ENCODE data around the gene FLNB. TPM values are rescaled to one million over a fixed set of nuclear protein-coding genes. Genes with fewer than 3 reads are reported as not detected.

FLNB gene
- total and polyA plus RNA-seq, 9 of the 15 experiments (the other 6 are each of a cell fraction or from before 2014, with no cell fraction given), result 9.4 to 48.1 (median 25.6) TPM

DNA sequence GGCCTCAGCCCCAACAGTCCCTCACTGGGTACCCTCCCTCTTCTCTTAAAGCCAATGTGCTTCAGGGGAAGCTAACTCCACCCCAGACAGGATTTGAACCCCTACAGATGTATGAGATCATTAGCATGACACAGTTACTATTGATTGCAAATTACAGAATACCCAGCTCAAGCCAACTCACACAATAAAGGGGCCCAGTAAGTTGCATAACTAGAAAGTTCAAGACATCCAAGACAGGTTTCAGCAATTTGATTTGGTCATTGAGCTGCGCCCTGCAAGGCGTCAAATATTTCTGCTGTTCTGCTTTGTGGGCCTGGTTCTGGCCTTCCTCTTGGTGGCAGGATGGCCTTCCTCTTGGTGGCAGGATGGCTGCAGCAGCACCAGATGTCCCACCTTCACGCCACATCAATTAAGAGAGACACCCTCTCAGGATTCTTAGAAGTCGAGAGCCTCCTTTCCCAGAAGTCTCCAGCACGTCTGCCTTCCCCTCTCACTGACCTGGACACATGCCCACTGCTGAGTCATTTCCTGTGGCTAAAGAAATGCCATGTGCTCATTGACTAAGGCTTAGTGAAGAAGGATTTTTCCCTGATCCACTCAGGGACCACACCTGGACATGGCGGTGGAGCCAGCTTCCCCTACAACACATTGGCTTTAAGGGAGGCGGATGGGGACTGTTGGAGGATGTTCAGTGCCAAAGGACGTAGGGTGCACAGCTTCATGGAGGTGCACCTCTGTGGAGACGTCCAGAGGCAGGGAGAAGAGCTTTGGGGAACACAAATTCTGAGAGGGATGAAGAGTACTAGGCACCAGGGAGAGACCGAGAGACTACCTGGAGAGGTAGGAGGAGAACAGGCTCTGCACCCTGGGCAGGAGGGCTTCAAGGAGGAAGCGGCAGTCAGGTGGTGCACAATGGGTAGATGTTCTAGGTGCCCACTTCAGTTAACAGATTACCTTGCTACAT lies 153.5 kb downstream of the FLNB start (continued):
- 0 out of 2 replicates have a peak, but pooled peaks have one; percentile 19 for TF ChIP-seq LCOR (CRISPR knock-in tag; IDR thresholded peaks at IDR 0.05)
- peak; percentile 62; the same call in 1 of the 2 replicates for TF ChIP-seq POLR2AphosphoS2 (IDR thresholded peaks at IDR 0.05; ENCODE audit: low read length)
- TF ChIP-seq SAP30 (IDR thresholded peaks at IDR 0.05; ENCODE audit: borderline replicate concordance, insufficient read depth, low read depth, low read length, poor library complexity, severe bottlenecking), result no peak
- TF ChIP-seq CTBP1 (IDR thresholded peaks at IDR 0.05; ENCODE audit: borderline replicate concordance), result peak; percentile 71; the same call in 1 of the 2 replicates
- TF ChIP-seq ETV1 (tag; conservative IDR thresholded peaks at IDR 0.05; ENCODE audit: low read depth), result peak; percentile 89
- TF ChIP-seq NFE2 (IDR thresholded peaks at IDR 0.05; ENCODE audit: low read depth), result peak; percentile 86
- peak; percentile 93 for TF ChIP-seq JUND (IDR thresholded peaks at IDR 0.05; ENCODE audit: borderline replicate concordance, low read depth, low read length)
- TF ChIP-seq JUND (tag; IDR thresholded peaks at IDR 0.05; ENCODE audit: borderline replicate concordance, low read depth, low read length), result peak; percentile 94; the same call in 2 of the 3 replicates
- TF ChIP-seq SREBF1 (IDR thresholded peaks at IDR 0.05; ENCODE audit: borderline replicate concordance, low read depth, low read length), result no peak
- TF ChIP-seq, protein P1, sequence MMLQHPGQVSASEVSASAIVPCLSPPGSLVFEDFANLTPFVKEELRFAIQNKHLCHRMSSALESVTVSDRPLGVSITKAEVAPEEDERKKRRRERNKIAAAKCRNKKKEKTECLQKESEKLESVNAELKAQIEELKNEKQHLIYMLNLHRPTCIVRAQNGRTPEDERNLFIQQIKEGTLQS (IDR thresholded peaks at IDR 0.05), result peak; percentile 84
- TF ChIP-seq, protein P1 (CRISPR knock-in tag; conservative IDR thresholded peaks at IDR 0.05), result 0 out of 2 replicates have a peak, but pooled peaks have one; percentile 42
- peak; percentile 85 for TF ChIP-seq ZNF584 (CRISPR knock-in tag; IDR thresholded peaks at IDR 0.05; ENCODE audit: low read depth)
- TF ChIP-seq RBM25 (IDR thresholded peaks at IDR 0.05; ENCODE audit: low read depth, low read length, severe bottlenecking), result peak; percentile 99
- TF ChIP-seq TRIM28 (IDR thresholded peaks at IDR 0.05), result peak; percentile 83
- peak; percentile 54 for TF ChIP-seq ZEB2 (IDR thresholded peaks at IDR 0.05)
- TF ChIP-seq, protein P2, sequence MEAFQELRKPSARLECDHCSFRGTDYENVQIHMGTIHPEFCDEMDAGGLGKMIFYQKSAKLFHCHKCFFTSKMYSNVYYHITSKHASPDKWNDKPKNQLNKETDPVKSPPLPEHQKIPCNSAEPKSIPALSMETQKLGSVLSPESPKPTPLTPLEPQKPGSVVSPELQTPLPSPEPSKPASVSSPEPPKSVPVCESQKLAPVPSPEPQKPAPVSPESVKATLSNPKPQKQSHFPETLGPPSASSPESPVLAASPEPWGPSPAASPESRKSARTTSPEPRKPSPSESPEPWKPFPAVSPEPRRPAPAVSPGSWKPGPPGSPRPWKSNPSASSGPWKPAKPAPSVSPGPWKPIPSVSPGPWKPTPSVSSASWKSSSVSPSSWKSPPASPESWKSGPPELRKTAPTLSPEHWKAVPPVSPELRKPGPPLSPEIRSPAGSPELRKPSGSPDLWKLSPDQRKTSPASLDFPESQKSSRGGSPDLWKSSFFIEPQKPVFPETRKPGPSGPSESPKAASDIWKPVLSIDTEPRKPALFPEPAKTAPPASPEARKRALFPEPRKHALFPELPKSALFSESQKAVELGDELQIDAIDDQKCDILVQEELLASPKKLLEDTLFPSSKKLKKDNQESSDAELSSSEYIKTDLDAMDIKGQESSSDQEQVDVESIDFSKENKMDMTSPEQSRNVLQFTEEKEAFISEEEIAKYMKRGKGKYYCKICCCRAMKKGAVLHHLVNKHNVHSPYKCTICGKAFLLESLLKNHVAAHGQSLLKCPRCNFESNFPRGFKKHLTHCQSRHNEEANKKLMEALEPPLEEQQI (IDR thresholded peaks at IDR 0.05), result peak; percentile 67; the same call in 1 of the 2 replicates
- TF ChIP-seq CBFA2T3 (IDR thresholded peaks at IDR 0.05), result peak; percentile 57
- TF ChIP-seq SOX6 (IDR thresholded peaks at IDR 0.05), result 0 out of 2 replicates have a peak, but pooled peaks have one; percentile 18
- TF ChIP-seq STAT5A (IDR thresholded peaks at IDR 0.05; ENCODE audit: borderline replicate concordance, low read length), result peak; percentile 86
- TF ChIP-seq POLR2B (IDR thresholded peaks at IDR 0.05; ENCODE audit: low read depth, partially characterized antibody), result peak; percentile 46
- 0 out of 2 replicates have a peak, but pooled peaks have one; percentile 14 for TF ChIP-seq RAD51 (IDR thresholded peaks at IDR 0.05; ENCODE audit: borderline replicate concordance, low read depth)
- peak; percentile 97 for TF ChIP-seq NFIC (IDR thresholded peaks at IDR 0.05)
- peak; percentile 91 for TF ChIP-seq NFRKB (IDR thresholded peaks at IDR 0.05; ENCODE audit: low read depth)
- peak; percentile 38 for TF ChIP-seq DACH1 (IDR thresholded peaks at IDR 0.05; ENCODE audit: partially characterized antibody)
- TF ChIP-seq ZNF589 (CRISPR knock-in tag; IDR thresholded peaks at IDR 0.05; ENCODE audit: low read depth), result peak; percentile 94

Data from K562 (cell line).